ENCODE data around the gene PLXND1. TPM values are rescaled to one million over a fixed set of nuclear protein-coding genes. Genes with fewer than 3 reads are reported as not detected.
A peak's percentile ranks its signal among the peaks of the same experiment; 100 is the strongest.

The PLXND1 gene
- total and polyA plus RNA-seq, 2 donors (not counting 1 experiment from before 2014, with no cell fraction given): 3.3 to 74.4 TPM

DNA sequence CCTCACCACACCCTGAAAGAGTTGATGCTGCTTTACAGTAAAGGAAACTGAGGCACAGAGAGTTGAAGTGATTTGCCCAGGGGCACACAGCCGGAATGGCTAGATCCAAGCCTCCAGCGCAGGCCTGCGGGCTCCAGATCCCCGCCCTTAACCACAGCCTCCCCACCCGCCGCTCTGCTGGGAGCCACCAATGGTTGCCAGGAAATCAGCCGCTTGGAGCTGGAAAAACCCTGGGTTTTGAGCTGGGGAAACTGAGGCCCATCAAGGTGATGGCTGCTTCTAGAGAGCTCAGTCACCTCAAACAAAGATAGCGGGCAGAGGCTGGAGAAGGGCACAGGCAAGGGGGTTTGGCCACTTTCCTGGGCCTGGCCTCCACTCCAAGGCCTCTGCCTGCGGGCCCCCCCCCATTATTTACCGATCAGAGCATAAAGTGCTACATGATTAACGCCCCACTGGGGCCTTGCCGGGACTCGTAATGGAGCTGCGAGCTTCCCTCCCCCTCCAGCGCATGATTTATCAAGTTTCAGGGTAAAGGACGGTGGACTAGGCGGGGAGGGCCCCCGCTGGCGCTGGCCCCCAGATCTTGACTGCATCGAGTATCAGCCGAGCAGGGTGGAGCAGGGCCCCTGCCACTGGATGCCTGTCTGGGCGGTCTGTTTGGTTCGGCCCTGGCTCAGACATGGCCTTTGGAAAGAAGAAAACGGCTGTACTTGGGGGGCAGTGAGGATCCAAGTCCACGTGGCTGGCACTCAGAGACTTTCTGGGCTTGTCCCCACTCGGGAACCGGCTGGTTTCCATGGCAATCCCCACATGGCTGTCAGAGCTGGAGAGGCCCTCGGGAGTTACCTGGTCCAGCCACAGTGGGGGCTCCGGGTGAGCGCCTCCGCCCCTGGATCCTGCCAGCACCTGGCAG is 9.1 kb downstream of the PLXND1 start:
- peaks cover 19 to 21% of the 10 kb centered on the region in 2 donors for H3K4me1 ChIP-seq (ENCODE audit: control insufficient read depth in 2 of 2, insufficient read depth in 2 of 2, low read length in 2 of 2)

More for the DNA sequence above, 9.1 kb downstream of the PLXND1 start:
- Mint-ChIP-seq H3K9me3 (ENCODE audit: insufficient read depth) (no peaks in the 10 kb centered on the region), H3K27ac (peak overlapping the region; percentile 6), H3K27me3 (peaks cover 15% of the 10 kb centered on the region), H3K4me1 (peaks cover 18% of the 10 kb centered on the region), H3K4me3 (no peak overlapping the region)
- ChIA-PET POLR2A (no interaction called here), CTCF (interaction anchor here (0.9 to 1.0 kb wide), 2 partner anchors 8 to 107 kb away, joined by 3 read pairs; no protein-coding TSS in a partner anchor)
- TF ChIP-seq EZH2 (IDR thresholded peaks at IDR 0.05; ENCODE audit: borderline replicate concordance, insufficient read depth, low read depth, low read length, poor library complexity, severe bottlenecking): no peak
- TF ChIP-seq, protein P1, sequence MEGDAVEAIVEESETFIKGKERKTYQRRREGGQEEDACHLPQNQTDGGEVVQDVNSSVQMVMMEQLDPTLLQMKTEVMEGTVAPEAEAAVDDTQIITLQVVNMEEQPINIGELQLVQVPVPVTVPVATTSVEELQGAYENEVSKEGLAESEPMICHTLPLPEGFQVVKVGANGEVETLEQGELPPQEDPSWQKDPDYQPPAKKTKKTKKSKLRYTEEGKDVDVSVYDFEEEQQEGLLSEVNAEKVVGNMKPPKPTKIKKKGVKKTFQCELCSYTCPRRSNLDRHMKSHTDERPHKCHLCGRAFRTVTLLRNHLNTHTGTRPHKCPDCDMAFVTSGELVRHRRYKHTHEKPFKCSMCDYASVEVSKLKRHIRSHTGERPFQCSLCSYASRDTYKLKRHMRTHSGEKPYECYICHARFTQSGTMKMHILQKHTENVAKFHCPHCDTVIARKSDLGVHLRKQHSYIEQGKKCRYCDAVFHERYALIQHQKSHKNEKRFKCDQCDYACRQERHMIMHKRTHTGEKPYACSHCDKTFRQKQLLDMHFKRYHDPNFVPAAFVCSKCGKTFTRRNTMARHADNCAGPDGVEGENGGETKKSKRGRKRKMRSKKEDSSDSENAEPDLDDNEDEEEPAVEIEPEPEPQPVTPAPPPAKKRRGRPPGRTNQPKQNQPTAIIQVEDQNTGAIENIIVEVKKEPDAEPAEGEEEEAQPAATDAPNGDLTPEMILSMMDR (IDR thresholded peaks at IDR 0.05): no peak
- H3K79me2 ChIP-seq (ENCODE audit: control insufficient read depth, insufficient read depth, low read length): no peaks in the 10 kb centered on the region
- no peak overlapping the region for H2AFZ ChIP-seq (ENCODE audit: insufficient read depth, low read depth, low read length, poor library complexity, severe bottlenecking)
- H3K9ac ChIP-seq (ENCODE audit: low read length): no peak overlapping the region
- 66% methylated on average over 30 of the region's 31 CpGs for WGBS (ENCODE audit: insufficient coverage)
- peaks cover 0 to 25% (median 6%) of the 10 kb centered on the region in 4 experiments for H3K27me3 ChIP-seq (replicated peaks in 1 of 4; ENCODE audit: control extremely low read depth in 1 of 4, control insufficient read depth in 3 of 4, insufficient read depth in 4 of 4, low read length in 3 of 4)
- no peak overlapping the region for H3K27ac ChIP-seq (ENCODE audit: low read length in 2 of 2)
- peaks cover 0 to 7% (median 0%) of the 10 kb centered on the region in 3 donors for H3K9me3 ChIP-seq (ENCODE audit: control extremely low read depth in 1 of 3, control insufficient read depth in 2 of 3, insufficient read depth in 1 of 3, low read length in 2 of 3)
- intact Hi-C loops (cut with micrococcal nuclease): no loop called here
- no peaks in the 10 kb centered on the region for H3K36me3 ChIP-seq (replicated peaks in 1 of 2; ENCODE audit: control extremely low read depth in 1 of 2, control insufficient read depth in 1 of 2, extremely low read depth in 1 of 2, insufficient read depth in 2 of 2, low read length in 1 of 2)
- H4K20me1 ChIP-seq (ENCODE audit: control insufficient read depth, insufficient read depth, low read length, poor library complexity, severe bottlenecking): no peaks in the 10 kb centered on the region
- no peak overlapping the region for H3K4me2 ChIP-seq (replicated peaks; ENCODE audit: low read depth, low read length, poor library complexity, severe bottlenecking)
- no peak for ATAC-seq (ENCODE audit: low read depth)
- DNase-seq: no peak
- H3K4me3 ChIP-seq (ENCODE audit: control extremely low read depth in 1 of 5, extremely low read depth in 1 of 5, insufficient read depth in 1 of 5, low read depth in 2 of 5, low read length in 4 of 5): no peak overlapping the region
